ENCODE measurements around the gene LENG8.
"Not testable (repeated sequence)": the region's sequence is repeated elsewhere in the genome, so short reads cannot be mapped to it uniquely, and the experiment has no call there.

The LENG8 gene

GRCh38 chr19:54439174-54439851 lies 9.7 kb upstream of the LENG8 start:
- DNase-seq (ENCODE audit: low read depth, low spot score), result no peak

GRCh38 chr19:54440641-54441040 lies 8.4 kb upstream of the LENG8 start:
- no peak for DNase-seq (ENCODE audit: low read depth, low spot score)

GRCh38 chr19:54444737-54445136 lies 4.3 kb upstream of the LENG8 start:
- DNase-seq (ENCODE audit: low read depth, low spot score), result no peak

GRCh38 chr19:54446349-54446748 lies 2.6 kb upstream of the LENG8 start:
- DNase-seq (ENCODE audit: low read depth, low spot score), result not testable (repeated sequence)

- no peak for DNase-seq (ENCODE audit: low read depth, low spot score)
Observed at GRCh38 chr19:54448040-54448773, 792 bp upstream of the LENG8 start.

- no peak for DNase-seq (ENCODE audit: low read depth, low spot score)
Observed at GRCh38 chr19:54449701-54450069, 686 bp downstream of the LENG8 start.

GRCh38 chr19:54451331-54451871 lies 2.4 kb downstream of the LENG8 start:
- no peak for DNase-seq (ENCODE audit: low read depth, low spot score)

- no peak for DNase-seq (ENCODE audit: low read depth, low spot score)
Observed at GRCh38 chr19:54451997-54452396, 3.0 kb downstream of the LENG8 start.

- no peak for DNase-seq (ENCODE audit: low read depth, low spot score)
Observed at GRCh38 chr19:54452626-54453025, 3.6 kb downstream of the LENG8 start.

GRCh38 chr19:54453921-54454780 lies 5.2 kb downstream of the LENG8 start:
- no peak for DNase-seq (ENCODE audit: low read depth, low spot score)

GRCh38 chr19:54454781-54455675 lies 6.0 kb downstream of the LENG8 start:
- no peak for DNase-seq (ENCODE audit: low read depth, low spot score)

- no peak for DNase-seq (ENCODE audit: low read depth, low spot score)
Observed at GRCh38 chr19:54455786-54456422, 6.9 kb downstream of the LENG8 start.

GRCh38 chr19:54456423-54457373 lies 7.7 kb downstream of the LENG8 start:
- DNase-seq (ENCODE audit: low read depth, low spot score), result no peak

GRCh38 chr19:54457773-54458647 lies 9.0 kb downstream of the LENG8 start:
- DNase-seq (ENCODE audit: low read depth, low spot score), result no peak

- no peak for DNase-seq (ENCODE audit: low read depth, low spot score)
Observed at GRCh38 chr19:54458648-54459281, 9.8 kb downstream of the LENG8 start.

GRCh38 chr19:54459282-54460229 lies 10.6 kb downstream of the LENG8 start:
- no peak for DNase-seq (ENCODE audit: low read depth, low spot score)

Measured in iPS DF 19.7 (cell line).